CD4-positive, CD25-positive, alpha-beta regulatory T cell (primary cell): Measurements from ENCODE around the gene PCGF1. TPM values are rescaled to one million over a fixed set of nuclear protein-coding genes. Genes with fewer than 3 reads are reported as not detected.

Source experiments
- ATAC-seq, 2 donors: fragments of 150-1000 bp; cut with Tn5 transposase; one replicate each; pipeline ENCODE4 v1.10.0; 2021; ENCODE audit warnings: low read depth in 2 of 2, moderate number of reproducible peaks in 2 of 2, moderate library complexity in 1 of 2
- DNase-seq, 3 donors: peaks; one replicate each; pipeline versions ENCODE4 v3.0.0 to v3.0.0-alpha.2; 2012 to 2022; ENCODE audit warnings: mixed read lengths in 1 of 3
- H3K27ac ChIP-seq: one replicate; pipeline ENCODE4 v1.7.0; 2013; ENCODE audit warnings: mild to moderate bottlenecking, low read length; ENCODE audit not compliant: insufficient read depth, poor library complexity, severe bottlenecking
- H3K27me3 ChIP-seq: one replicate; pipeline ENCODE4 v1.7.0; 2013; ENCODE audit warnings: low read length; ENCODE audit not compliant: control insufficient read depth, insufficient read depth
- H3K36me3 ChIP-seq: one replicate; pipeline ENCODE4 v1.7.0; 2013; ENCODE audit warnings: mild to moderate bottlenecking, low read length, moderate library complexity; ENCODE audit not compliant: control insufficient read depth, insufficient read depth
- H3K4me1 ChIP-seq: 2 replicates; pipeline ENCODE4 v1.7.0; 2013; ENCODE audit warnings: mild to moderate bottlenecking, low read length; ENCODE audit not compliant: insufficient read depth, control insufficient read depth, poor library complexity, severe bottlenecking
- H3K4me3 ChIP-seq: one replicate; pipeline ENCODE4 v1.7.0; 2013; ENCODE audit warnings: low read depth, mild to moderate bottlenecking, low read length, moderate library complexity
- H3K9me3 ChIP-seq, 2 experiments: 1 replicate in 1 of 2; 2 replicates in 1 of 2; pipeline ENCODE4 v1.7.0; 2013; ENCODE audit warnings: low read length in 2 of 2, mild to moderate bottlenecking in 1 of 2, moderate library complexity in 1 of 2; ENCODE audit not compliant: control insufficient read depth in 2 of 2
- H3K27ac Mint-ChIP-seq, 3 donors: one replicate each; pipeline ENCODE4 v1.8.0; 2020 to 2022; ENCODE audit warnings: mild to moderate bottlenecking in 3 of 3, mixed read lengths in 3 of 3, moderate library complexity in 2 of 3
- H3K27me3 Mint-ChIP-seq: one replicate; pipeline ENCODE4 v1.8.0; 2022; ENCODE audit warnings: mild to moderate bottlenecking, mixed read lengths
- H3K36me3 Mint-ChIP-seq: one replicate; pipeline ENCODE4 v1.8.0; 2020; ENCODE audit warnings: mixed read lengths
- H3K4me1 Mint-ChIP-seq, 4 donors: one replicate each; pipeline ENCODE4 v1.8.0; 2020 to 2022; ENCODE audit warnings: mixed read lengths in 4 of 4, mild to moderate bottlenecking in 1 of 4
- H3K4me3 Mint-ChIP-seq, 4 donors: one replicate each; pipeline ENCODE4 v1.8.0; 2020 to 2022; ENCODE audit warnings: mild to moderate bottlenecking in 4 of 4, mixed read lengths in 4 of 4, moderate library complexity in 3 of 4
- H3K9me3 Mint-ChIP-seq, 7 donors: one replicate each; pipeline ENCODE4 v1.8.0; 2020 to 2022; ENCODE audit warnings: mixed read lengths in 7 of 7, mild to moderate bottlenecking in 3 of 7, moderate library complexity in 2 of 7
- polyA plus RNA-seq, 4 donors: library from polyadenylated mRNA; unstranded; fragments of 300-500 nt; fragmentation: Illumina TruSeq; gene quantifications; one replicate each; pipeline ENCODE4 v1.2.3, GENCODE V29; 2021
- total RNA-seq: library from RNA; stranded (reverse); gene quantifications from one replicate; pipeline ENCODE4 v1.2.3, GENCODE V29; 2022

PCGF1 gene
- total and polyA plus RNA-seq, 5 donors from 2014 or later: 13.8 to 23.9 (median 16.7) TPM

DNA sequence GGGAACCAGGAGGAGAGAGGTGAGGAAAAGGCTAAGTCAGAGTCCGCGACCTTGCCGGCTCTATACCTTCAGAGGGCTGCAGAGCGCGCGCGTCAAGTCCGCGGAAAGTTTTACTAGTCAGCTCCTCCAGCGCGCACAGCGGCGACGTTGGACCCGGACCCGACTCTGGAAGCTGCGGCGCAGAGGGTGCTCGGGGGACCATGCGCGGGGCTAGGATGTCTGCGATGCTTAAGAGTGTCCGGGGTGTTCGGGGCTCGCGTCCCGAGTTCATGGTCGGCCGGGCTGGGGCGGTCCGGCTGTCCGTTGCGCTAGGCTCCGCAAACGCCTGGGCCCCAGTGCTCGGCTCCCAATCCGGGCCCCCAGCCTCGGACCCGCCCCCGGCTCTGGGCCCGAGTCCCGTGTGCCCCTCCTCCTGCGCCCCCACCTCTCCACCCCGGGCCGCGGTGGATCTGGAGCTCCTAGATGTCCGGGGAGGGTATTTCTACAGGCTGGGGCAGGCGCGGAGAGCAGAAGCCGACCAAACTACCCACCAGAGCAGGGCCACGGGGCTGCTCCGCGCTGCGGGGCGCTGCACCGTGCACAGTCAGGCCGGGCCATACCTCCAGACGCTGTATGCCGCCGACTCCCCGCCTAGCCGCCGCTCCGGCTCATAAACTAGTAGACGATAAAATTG lies 8.1 kb downstream of the PCGF1 start, which contains the start of gene LBX2:
LBX2 (minus strand) TSS at position 337 of the 673 bp plus-strand sequence; CDS start at position 271, 66 bp downstream.
- Histone ChIP-seq H3K4me1 (peaks cover 40% of the 10 kb centered on the region), H3K27ac (no peak within 1 kb of the TSS), H3K9me3 (no peaks in the 10 kb centered on the region), H3K27me3 (peaks cover 2% of the 10 kb centered on the region), H3K4me3 (peak within 1 kb of the TSS; percentile 65), H3K36me3 (no peaks in the 10 kb centered on the region)
- H3K4me1 Mint-ChIP-seq: peaks cover 0 to 60% (median 16%) of the 10 kb centered on the region in 4 donors
- peaks cover 0 to 1% (median 0%) of the 10 kb centered on the region in 7 donors for H3K9me3 Mint-ChIP-seq
- H3K36me3 Mint-ChIP-seq: peaks cover 11% of the 10 kb centered on the region
- peaks cover 58% of the 10 kb centered on the region for H3K27me3 Mint-ChIP-seq
- ATAC-seq (no peak), DNase-seq (peak in 2 of 3 donors; percentile 8 to 53)
- peak within 1 kb of the TSS; percentile 80 to 91 (median 88) for H3K4me3 Mint-ChIP-seq
- H3K27ac Mint-ChIP-seq: peak within 1 kb of the TSS in 1 of 3 donors; percentile 41

DNA sequence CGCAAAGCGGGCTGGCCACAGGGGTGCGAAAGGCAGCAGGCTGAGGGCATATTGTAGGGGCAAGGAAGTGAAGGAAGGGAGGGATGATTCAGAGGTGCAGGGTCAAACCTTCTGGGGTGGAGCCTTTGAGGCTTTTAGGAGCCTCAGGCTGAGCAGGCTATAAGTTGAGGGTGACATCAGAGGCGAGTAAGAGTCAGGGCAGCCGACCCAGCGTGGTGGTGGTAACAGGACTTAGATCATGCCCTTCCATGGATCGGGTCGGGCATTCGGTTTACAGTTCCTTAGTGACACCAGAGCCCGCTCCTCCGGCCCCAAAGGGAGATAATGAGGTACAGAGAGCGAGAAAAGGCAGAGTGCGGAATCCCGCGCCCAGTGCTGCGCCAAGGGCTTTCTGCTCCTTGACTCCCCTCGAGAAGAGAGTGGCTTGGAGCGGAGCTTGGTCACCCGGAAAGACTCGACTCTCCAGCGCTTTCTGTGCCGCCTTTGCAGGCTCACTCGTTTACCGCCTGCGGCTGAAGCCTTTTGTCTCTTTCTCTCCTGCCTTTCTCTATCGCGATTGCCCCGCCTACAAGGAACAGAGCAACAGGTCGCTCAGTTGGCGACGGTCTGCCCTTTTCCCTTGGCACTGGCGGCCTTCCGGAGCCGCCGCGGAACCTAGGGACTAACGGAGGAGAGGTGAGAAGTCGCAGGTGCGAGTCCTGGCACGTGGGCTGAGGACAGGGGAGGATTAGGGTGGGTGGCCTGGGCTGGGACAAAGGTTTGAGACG lies 8.8 kb downstream of the PCGF1 start:
- peak overlapping the region in 1 of 3 donors; percentile 41 for H3K27ac Mint-ChIP-seq
- no peak overlapping the region for H3K27ac ChIP-seq
- peaks cover 51% of the 10 kb centered on the region for H3K27me3 Mint-ChIP-seq
- peaks cover 38% of the 10 kb centered on the region for H3K4me1 ChIP-seq
- DNase-seq (peak in 2 of 3 donors; percentile 23 to 46), ATAC-seq (peak; percentile 23 to 27)
- H3K36me3 ChIP-seq: peaks cover 2% of the 10 kb centered on the region
- peaks cover 0 to 53% (median 12%) of the 10 kb centered on the region in 4 donors for H3K4me1 Mint-ChIP-seq
- H3K27me3 ChIP-seq: peaks cover 2% of the 10 kb centered on the region
- peak overlapping the region; percentile 80 to 91 (median 88) for H3K4me3 Mint-ChIP-seq
- H3K9me3 Mint-ChIP-seq: peaks cover 0 to 1% (median 0%) of the 10 kb centered on the region in 7 donors
- no peaks in the 10 kb centered on the region for H3K9me3 ChIP-seq
- H3K36me3 Mint-ChIP-seq: peaks cover 15% of the 10 kb centered on the region
- peak overlapping the region; percentile 65 for H3K4me3 ChIP-seq

GRCh38 chr2:74497777-74498499 lies 9.6 kb downstream of the PCGF1 start:
- Mint-ChIP-seq H3K27ac (peak overlapping the region in 1 of 3 donors; percentile 41), H3K36me3 (peaks cover 22% of the 10 kb centered on the region), H3K9me3 (peaks cover 0 to 1% (median 0%) of the 10 kb centered on the region in 7 donors), H3K27me3 (peaks cover 47% of the 10 kb centered on the region), H3K4me1 (peaks cover 0 to 46% (median 12%) of the 10 kb centered on the region in 4 donors), H3K4me3 (peak overlapping the region; percentile 80 to 91 (median 88))
- ATAC-seq: peak; percentile 17 to 32
- peak in 2 of 3 donors; percentile 22 to 57 for DNase-seq
- Histone ChIP-seq H3K4me1 (peaks cover 31% of the 10 kb centered on the region), H3K4me3 (peak overlapping the region; percentile 65), H3K27me3 (peaks cover 2% of the 10 kb centered on the region), H3K36me3 (peaks cover 6% of the 10 kb centered on the region), H3K9me3 (no peaks in the 10 kb centered on the region), H3K27ac (no peak overlapping the region)

DNA sequence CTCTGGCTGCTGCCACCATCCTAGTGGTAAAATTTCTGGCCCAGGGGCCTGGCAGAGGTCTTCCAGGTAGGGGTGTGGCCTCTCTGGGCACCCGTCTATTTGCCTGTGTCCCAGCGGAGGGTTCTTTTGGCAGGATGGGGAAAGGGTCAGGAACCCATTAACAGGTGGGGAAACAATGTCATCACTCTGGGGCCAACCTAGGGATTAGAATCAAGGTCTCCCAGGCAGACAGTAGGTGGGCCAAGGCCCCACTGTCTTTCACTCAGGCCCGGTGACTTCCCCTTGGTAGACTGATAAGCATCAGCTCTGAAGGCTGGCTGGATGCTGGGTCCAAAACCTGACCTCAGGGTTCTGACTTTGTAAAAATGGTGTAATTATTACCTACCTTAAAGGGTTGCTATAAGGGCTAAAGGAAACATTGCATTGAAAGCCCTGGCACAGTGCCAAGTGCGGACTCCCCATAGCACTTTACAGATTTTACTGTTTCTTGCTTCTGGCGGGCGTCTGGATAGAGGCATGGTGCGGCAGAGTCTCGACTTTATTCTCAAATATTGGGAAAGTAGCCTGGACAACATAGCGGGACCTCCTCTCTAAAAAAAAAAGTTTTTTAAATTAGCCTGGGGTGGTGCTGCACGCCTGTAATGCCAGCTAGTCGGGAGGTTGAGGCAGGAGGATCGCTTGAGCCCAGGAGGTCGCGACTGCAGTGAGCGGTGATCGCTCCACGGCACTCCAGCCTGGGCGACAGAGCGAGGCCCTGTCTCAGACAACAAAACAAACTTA lies 10.3 kb downstream of the PCGF1 start:
- peaks cover 0 to 38% (median 12%) of the 10 kb centered on the region in 4 donors for H3K4me1 Mint-ChIP-seq
- peaks cover 40% of the 10 kb centered on the region for H3K27me3 Mint-ChIP-seq
- H3K9me3 ChIP-seq: no peaks in the 10 kb centered on the region

DNA sequence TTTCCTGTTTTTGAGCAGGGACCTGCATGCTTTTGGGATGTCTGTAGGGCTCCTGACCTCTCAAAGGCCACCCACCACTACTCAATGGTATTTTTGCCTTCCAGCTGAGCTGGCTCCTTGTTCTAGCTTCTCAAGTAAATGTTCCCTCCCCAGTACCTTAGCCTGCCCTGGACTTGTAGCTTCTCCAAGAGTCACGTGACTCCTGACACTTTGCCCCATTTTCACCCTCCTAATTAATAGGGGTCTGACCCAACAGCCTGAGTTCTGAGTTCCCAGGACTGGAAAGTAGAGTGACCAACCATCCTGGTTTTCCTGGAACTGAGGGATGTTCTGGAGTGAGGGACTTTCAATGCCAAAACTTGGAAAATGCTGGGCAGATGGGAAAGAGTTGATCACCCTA lies 12.1 kb downstream of the PCGF1 start:
- no peaks in the 10 kb centered on the region for H3K9me3 ChIP-seq
- H3K4me3 Mint-ChIP-seq: peak overlapping the region in 1 of 4 donors; percentile 56
- peaks cover 23% of the 10 kb centered on the region for H3K27me3 Mint-ChIP-seq
- no peak overlapping the region for H3K27ac ChIP-seq
- H3K4me1 Mint-ChIP-seq: peaks cover 0 to 29% (median 9%) of the 10 kb centered on the region in 4 donors
- H3K27me3 ChIP-seq: no peaks in the 10 kb centered on the region
- no peak for DNase-seq
- ATAC-seq: no peak
- H3K36me3 Mint-ChIP-seq: peaks cover 30% of the 10 kb centered on the region
- H3K4me3 ChIP-seq: no peak overlapping the region
- H3K36me3 ChIP-seq: peaks cover 31% of the 10 kb centered on the region
- no peaks in the 10 kb centered on the region for H3K9me3 Mint-ChIP-seq
- peaks cover 23% of the 10 kb centered on the region for H3K4me1 ChIP-seq
- H3K27ac Mint-ChIP-seq: no peak overlapping the region

More for the DNA sequence above, 10.3 kb downstream of the PCGF1 start:
- Mint-ChIP-seq H3K36me3 (peaks cover 23% of the 10 kb centered on the region), H3K4me3 (peak overlapping the region; percentile 71 to 91 (median 82)), H3K27ac (no peak overlapping the region), H3K9me3 (peaks cover 0 to 1% (median 0%) of the 10 kb centered on the region in 7 donors)
- ATAC-seq: no peak
- Histone ChIP-seq H3K36me3 (peaks cover 14% of the 10 kb centered on the region), H3K4me1 (peaks cover 23% of the 10 kb centered on the region), H3K27me3 (peaks cover 2% of the 10 kb centered on the region), H3K4me3 (no peak overlapping the region), H3K27ac (no peak overlapping the region)
- no peak for DNase-seq

GRCh38 chr2:74493546-74493945 lies 13.9 kb downstream of the PCGF1 start:
- DNase-seq (no peak), ATAC-seq (no peak)
- peaks cover 0 to 2% (median 0%) of the 10 kb centered on the region in 7 donors for H3K9me3 Mint-ChIP-seq
- no peaks in the 10 kb centered on the region for H3K27me3 ChIP-seq
- peaks cover 42% of the 10 kb centered on the region for H3K36me3 Mint-ChIP-seq
- peak overlapping the region in 2 of 3 donors; percentile 39 to 64 for H3K27ac Mint-ChIP-seq
- peaks cover 0 to 16% (median 9%) of the 10 kb centered on the region in 4 donors for H3K4me1 Mint-ChIP-seq
- no peak overlapping the region for H3K4me3 ChIP-seq
- peaks cover 11% of the 10 kb centered on the region for H3K4me1 ChIP-seq
- no peak overlapping the region for H3K4me3 Mint-ChIP-seq
- peaks cover 42% of the 10 kb centered on the region for H3K36me3 ChIP-seq
- H3K27ac ChIP-seq: no peak overlapping the region
- no peaks in the 10 kb centered on the region for H3K9me3 ChIP-seq
- H3K27me3 Mint-ChIP-seq: peaks cover 7% of the 10 kb centered on the region
